Activated B cell treated with CpG ODN at 0.5 μM for 24 hours (primary cell): Measurements from ENCODE around the gene TP63. TPM values are rescaled to one million over a fixed set of nuclear protein-coding genes. Genes with fewer than 3 reads are reported as not detected.

Experiments
- ATAC-seq: fragments of 200-7000 bp; cut with Tn5 transposase; one replicate; pipeline ENCODE4 v1.10.0; 2021; ENCODE audit warnings: low read depth, mild to moderate bottlenecking, moderate library complexity
- CTCF ChIA-PET: fragments of 350-600 bp; sonication (Branson Sonifier 250); formaldehyde crosslinking; loops from one replicate; lab custom pipeline; 2021; ENCODE audit warnings: antibody characterized with exemption; lab: Charles Lee
- POLR2A ChIA-PET: fragments of 350-600 bp; sonication (Branson Sonifier 250); formaldehyde crosslinking; loops from one replicate; lab custom pipeline; 2021; ENCODE audit warnings: antibody characterized with exemption; lab: Charles Lee
- DNase-seq: peaks from one replicate; pipeline ENCODE4 v3.0.0; 2022
- H3K27ac Mint-ChIP-seq: one replicate; pipeline ENCODE4 v1.8.0; 2020; ENCODE audit warnings: mixed read lengths
- H3K27me3 Mint-ChIP-seq: one replicate; pipeline ENCODE4 v1.8.0; 2021; ENCODE audit warnings: mixed read lengths
- H3K36me3 Mint-ChIP-seq: one replicate; pipeline ENCODE4 v1.8.0; 2021; ENCODE audit warnings: low read depth, mixed read lengths
- H3K4me1 Mint-ChIP-seq: one replicate; pipeline ENCODE4 v1.8.0; 2021; ENCODE audit warnings: mixed read lengths
- H3K4me3 Mint-ChIP-seq: one replicate; pipeline ENCODE4 v1.8.0; 2020; ENCODE audit warnings: mild to moderate bottlenecking, mixed read lengths
- H3K9me3 Mint-ChIP-seq: one replicate; pipeline ENCODE4 v1.8.0; 2020; ENCODE audit warnings: mixed read lengths
- intact Hi-C: fragments of 100-400 bp; cut with micrococcal nuclease; formaldehyde crosslinking; loops from one replicate; pipeline ENCODE4 v1.15.1; 2024
- total RNA-seq: library from RNA; stranded (reverse); gene quantifications from 2 replicates; pipeline ENCODE4 v1.2.3, GENCODE V29; 2022
- TF ChIP-seq, protein P1 (sequence below): fragments of 200-600 bp; IDR thresholded peaks from one replicate; pipeline ENCODE4 v1.8.0; 2022; ENCODE audit warnings: antibody characterized with exemption, mild to moderate bottlenecking

Gene TP63
- total RNA-seq, 1 donor from 2014 or later: 3.9 TPM

DNA sequence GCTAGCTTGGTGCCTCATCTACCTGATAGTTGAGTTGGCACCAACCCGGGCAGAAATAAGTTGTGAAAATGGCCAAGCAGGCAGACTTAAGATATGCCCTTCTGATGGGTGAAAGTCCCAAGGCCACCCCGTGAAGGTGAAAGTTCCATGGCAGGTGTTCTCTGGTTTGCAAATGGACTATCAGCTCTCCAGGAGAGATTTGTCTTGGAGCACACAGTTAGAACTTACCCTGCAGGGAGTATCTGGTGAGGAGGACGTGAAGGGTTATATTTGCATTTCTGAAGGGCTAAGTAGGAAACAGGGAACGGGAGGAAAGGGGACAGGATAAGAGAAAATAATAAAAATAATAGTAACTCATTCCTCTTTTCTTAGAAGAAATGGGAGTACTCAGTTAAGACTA is 220.5 kb downstream of the TP63 start:
- ATAC-seq (no peak), DNase-seq (no peak)
- no peak overlapping the region for H3K4me3 Mint-ChIP-seq
- no peaks in the 10 kb centered on the region for H3K9me3 Mint-ChIP-seq
- no peak overlapping the region for H3K27ac Mint-ChIP-seq
- no peaks in the 10 kb centered on the region for H3K27me3 Mint-ChIP-seq
- H3K36me3 Mint-ChIP-seq: no peaks in the 10 kb centered on the region
- ChIA-PET CTCF (no interaction called here), POLR2A (no interaction called here)
- TF ChIP-seq, protein P1, sequence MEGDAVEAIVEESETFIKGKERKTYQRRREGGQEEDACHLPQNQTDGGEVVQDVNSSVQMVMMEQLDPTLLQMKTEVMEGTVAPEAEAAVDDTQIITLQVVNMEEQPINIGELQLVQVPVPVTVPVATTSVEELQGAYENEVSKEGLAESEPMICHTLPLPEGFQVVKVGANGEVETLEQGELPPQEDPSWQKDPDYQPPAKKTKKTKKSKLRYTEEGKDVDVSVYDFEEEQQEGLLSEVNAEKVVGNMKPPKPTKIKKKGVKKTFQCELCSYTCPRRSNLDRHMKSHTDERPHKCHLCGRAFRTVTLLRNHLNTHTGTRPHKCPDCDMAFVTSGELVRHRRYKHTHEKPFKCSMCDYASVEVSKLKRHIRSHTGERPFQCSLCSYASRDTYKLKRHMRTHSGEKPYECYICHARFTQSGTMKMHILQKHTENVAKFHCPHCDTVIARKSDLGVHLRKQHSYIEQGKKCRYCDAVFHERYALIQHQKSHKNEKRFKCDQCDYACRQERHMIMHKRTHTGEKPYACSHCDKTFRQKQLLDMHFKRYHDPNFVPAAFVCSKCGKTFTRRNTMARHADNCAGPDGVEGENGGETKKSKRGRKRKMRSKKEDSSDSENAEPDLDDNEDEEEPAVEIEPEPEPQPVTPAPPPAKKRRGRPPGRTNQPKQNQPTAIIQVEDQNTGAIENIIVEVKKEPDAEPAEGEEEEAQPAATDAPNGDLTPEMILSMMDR: no peak
- H3K4me1 Mint-ChIP-seq: no peaks in the 10 kb centered on the region
- intact Hi-C loops: no loop called here

DNA sequence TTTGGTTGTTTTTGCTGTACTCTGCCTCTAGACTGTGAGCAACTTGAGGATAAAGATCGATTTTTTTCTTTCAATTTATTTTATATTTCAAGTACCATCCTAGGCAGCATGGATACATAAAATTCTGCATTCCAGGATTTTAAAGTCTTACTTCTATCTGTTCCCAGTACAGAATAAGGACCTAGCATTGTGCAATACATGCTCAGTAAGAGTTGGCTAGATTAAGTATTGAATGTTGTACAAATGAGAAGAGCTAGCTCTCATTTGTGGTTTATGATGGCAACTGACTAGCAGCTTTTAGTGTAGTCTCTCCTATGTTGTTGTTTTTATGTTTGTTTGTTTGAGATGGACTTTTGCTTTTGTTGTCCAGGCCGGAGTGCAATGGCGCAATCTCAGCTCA is 222.7 kb downstream of the TP63 start:
- DNase-seq: no peak
- Mint-ChIP-seq H3K4me3 (no peak overlapping the region), H3K9me3 (no peaks in the 10 kb centered on the region), H3K27ac (no peak overlapping the region), H3K27me3 (no peaks in the 10 kb centered on the region), H3K36me3 (no peaks in the 10 kb centered on the region), H3K4me1 (no peaks in the 10 kb centered on the region)
- POLR2A ChIA-PET: no interaction called here
- TF ChIP-seq, protein P1: no peak
- intact Hi-C loops: no loop called here
- ATAC-seq: no peak
- CTCF ChIA-PET: no interaction called here

DNA sequence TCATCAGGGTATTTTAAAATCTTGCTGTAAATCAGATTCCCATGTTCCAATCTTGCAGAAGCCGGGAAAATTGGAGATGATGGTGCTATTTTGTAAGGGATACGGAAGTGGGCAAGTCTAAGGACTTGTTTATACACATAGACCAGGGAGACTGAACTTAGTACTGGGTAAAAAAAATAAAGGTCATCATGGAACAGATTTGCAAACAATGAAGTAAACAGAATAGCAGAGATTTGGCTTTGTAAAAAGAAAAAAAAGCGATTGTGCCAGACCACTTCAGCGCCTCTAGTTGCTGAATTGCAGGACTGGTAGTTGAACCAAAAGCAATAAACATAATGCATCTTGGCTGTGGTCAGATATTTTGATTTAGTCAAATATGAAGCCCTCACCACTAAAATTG is 229.1 kb downstream of the TP63 start:
- intact Hi-C loops: no loop called here
- no peaks in the 10 kb centered on the region for H3K4me1 Mint-ChIP-seq
- ChIA-PET POLR2A (no interaction called here), CTCF (no interaction called here)
- H3K27ac Mint-ChIP-seq: no peak overlapping the region
- TF ChIP-seq, protein P1: no peak
- no peak for DNase-seq
- H3K9me3 Mint-ChIP-seq: no peaks in the 10 kb centered on the region
- no peaks in the 10 kb centered on the region for H3K36me3 Mint-ChIP-seq
- ATAC-seq: no peak
- no peaks in the 10 kb centered on the region for H3K27me3 Mint-ChIP-seq
- no peak overlapping the region for H3K4me3 Mint-ChIP-seq

DNA sequence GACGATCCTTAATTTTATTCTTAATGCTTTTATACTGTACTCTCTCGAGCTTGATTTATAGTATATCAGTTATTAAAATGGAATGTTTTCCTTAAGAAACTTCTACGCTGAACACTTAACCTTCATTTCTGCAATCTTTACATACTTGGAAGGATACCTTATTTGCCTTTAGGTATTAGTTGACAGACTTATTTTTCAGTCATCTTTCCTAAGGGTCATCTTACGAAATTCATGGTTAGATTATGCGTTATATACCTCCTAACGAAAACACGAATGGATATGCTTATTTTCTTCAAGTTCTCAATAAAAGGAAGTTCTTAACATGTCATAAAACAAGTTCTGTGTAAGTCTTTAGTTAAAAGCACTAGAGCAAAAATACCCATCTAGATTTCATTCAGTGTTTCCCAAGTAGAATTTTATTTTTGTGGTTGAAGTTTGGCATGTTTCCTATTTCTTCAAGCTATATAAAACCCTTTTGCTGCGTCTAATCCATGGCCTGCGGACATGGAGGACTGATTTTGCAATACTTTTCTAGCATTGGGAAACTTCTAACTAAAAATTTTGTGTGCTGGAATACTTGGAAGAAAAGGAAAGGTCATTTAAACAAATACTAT is 231.3 kb downstream of the TP63 start:
- DNase-seq (no peak), ATAC-seq (no peak)
- TF ChIP-seq, protein P1: no peak
- ChIA-PET POLR2A (no interaction called here), CTCF (no interaction called here)
- Mint-ChIP-seq H3K36me3 (no peaks in the 10 kb centered on the region), H3K4me3 (no peak overlapping the region), H3K4me1 (no peaks in the 10 kb centered on the region), H3K27me3 (no peaks in the 10 kb centered on the region), H3K9me3 (no peaks in the 10 kb centered on the region), H3K27ac (no peak overlapping the region)
- intact Hi-C loops: no loop called here

DNA sequence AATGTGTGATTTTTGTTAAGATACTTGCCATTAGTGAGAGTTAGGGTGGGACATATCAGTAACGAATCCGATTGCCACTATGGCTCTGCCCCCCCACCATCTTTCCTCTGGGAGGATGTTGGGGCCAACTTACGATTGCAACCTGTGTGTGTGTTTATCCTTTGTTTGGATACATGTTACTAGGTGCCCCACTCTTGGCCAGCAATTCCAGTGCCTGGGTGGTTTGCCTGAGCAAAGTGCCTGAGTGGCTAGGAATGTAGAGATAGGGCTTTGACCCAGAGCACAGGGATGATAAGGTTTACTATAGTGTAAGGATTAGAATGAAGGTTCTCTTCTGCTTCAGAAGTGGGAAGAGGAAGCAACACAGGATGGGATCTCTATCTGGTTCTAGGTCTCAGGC is 231.8 kb downstream of the TP63 start:
- intact Hi-C loops: no loop called here
- ChIA-PET POLR2A (no interaction called here), CTCF (no interaction called here)
- ATAC-seq (no peak), DNase-seq (no peak)
- H3K4me3 Mint-ChIP-seq: no peak overlapping the region
- no peak overlapping the region for H3K27ac Mint-ChIP-seq
- TF ChIP-seq, protein P1: no peak
- H3K4me1 Mint-ChIP-seq: no peaks in the 10 kb centered on the region
- no peaks in the 10 kb centered on the region for H3K36me3 Mint-ChIP-seq
- H3K9me3 Mint-ChIP-seq: no peaks in the 10 kb centered on the region
- H3K27me3 Mint-ChIP-seq: no peaks in the 10 kb centered on the region
